Tibial nerve (tissue), 4 donors: Measurements from ENCODE around the gene CPNE2. TPM values are rescaled to one million over a fixed set of nuclear protein-coding genes. Genes with fewer than 3 reads are reported as not detected.
"Not testable (repeated sequence)": the region's sequence is repeated elsewhere in the genome, so short reads cannot be mapped to it uniquely, and the experiment has no call there.

Source experiments
- DNase-seq, 2 donors: peaks; one replicate each; pipeline ENCODE4 v3.0.0-alpha.2; 2019; ENCODE audit warnings: low spot score in 2 of 2
- H3K27ac ChIP-seq, 4 donors: fragments of 200-600 bp; sonication (generic) in 3 of 4; one replicate each; pipeline ENCODE4 v1.5.1; 2017 to 2019; ENCODE audit warnings: mild to moderate bottlenecking in 1 of 4
- H3K27me3 ChIP-seq, 2 donors: fragments of 200-600 bp; sonication (generic) in 1 of 2; one replicate each; pipeline versions ENCODE4 v1.5.1 to v1.6.0; 2017 to 2019
- H3K36me3 ChIP-seq, 3 donors: fragments of 200-600 bp; sonication (generic); one replicate each; pipeline ENCODE4 v1.5.1; 2018 to 2019
- H3K4me1 ChIP-seq, 4 donors: fragments of 200-600 bp; sonication (generic) in 3 of 4; one replicate each; pipeline ENCODE4 v1.5.1; 2017 to 2019
- H3K4me3 ChIP-seq, 4 donors: fragments of 200-600 bp; sonication (generic) in 3 of 4; one replicate each; pipeline ENCODE4 v1.5.1; 2017 to 2019; ENCODE audit warnings: mild to moderate bottlenecking in 1 of 4, moderate library complexity in 1 of 4
- H3K9me3 ChIP-seq, 4 donors: fragments of 200-600 bp; sonication (generic) in 3 of 4; one replicate each; pipeline ENCODE4 v1.5.1; 2017 to 2019
- EP300 ChIP-seq, 2 donors: sonication (generic); formaldehyde crosslinking; IDR thresholded peaks; one replicate each; pipeline ENCODE4 v1.6.1; 2017; ENCODE audit warnings: antibody characterized with exemption in 2 of 2, mild to moderate bottlenecking in 1 of 2
- POLR2A ChIP-seq, 2 donors: fragments of 450-650 bp; IDR thresholded peaks; one replicate each; pipeline ENCODE4 v1.6.1; 2017; ENCODE audit warnings: antibody characterized with exemption in 2 of 2, mild to moderate bottlenecking in 2 of 2, moderate library complexity in 2 of 2
- WGBS, 2 donors: methylation state at CpG; one replicate each; pipeline ENCODE4 v1.1.5; 2018; 5-methylcytosine and 5-hydroxymethylcytosine counted together
- total RNA-seq, 4 donors: library from RNA; depleted of rRNA; stranded (reverse); fragments of >200 nt; gene quantifications; one replicate each; pipeline ENCODE4 v1.1.0, GENCODE V29; 2016
- TF ChIP-seq, protein P1 (sequence below), 5 experiments: fragments of 200-600 bp in 3 of 5; fragments of 450-650 bp in 2 of 5; sonication (generic) in 3 of 5; IDR thresholded peaks; one replicate each; pipeline ENCODE4 v1.5.1; 2016 to 2019; ENCODE audit warnings: antibody characterized with exemption in 5 of 5, mild to moderate bottlenecking in 3 of 5, moderate library complexity in 2 of 5

The CPNE2 gene
- total RNA-seq, 4 donors from 2014 or later: 32.7 to 58.8 (median 46.0) TPM

DNA sequence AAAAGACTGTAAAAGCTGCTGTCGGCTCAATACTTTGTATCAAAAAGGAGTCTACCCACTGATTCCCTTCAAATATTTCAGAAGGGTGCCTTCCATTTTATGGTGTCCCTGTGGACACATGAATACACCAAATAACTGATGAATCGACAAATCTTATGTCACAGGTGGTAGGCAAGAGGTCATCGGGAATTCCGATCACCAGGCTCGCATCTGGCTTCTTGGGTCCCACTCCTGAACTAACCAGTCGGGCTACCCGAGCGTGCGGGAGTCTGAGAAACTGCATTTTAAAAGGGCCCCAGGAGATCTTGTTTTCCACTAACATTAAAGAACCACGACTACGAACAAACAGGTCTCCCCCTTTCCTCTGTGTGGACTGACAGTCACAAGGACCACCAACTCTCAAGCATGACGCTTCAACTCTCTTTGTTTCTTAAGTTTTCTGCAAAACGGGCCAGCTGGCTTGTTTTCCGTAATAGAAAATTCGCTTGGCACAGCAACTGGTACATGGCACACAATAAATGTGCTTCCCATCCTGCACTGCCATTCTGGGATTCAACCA, 92.6 kb downstream of the CPNE2 start:
- peak overlapping the region; percentile 63 to 100 (median 88) for H3K4me3 ChIP-seq
- 23 to 26% methylated on average over 15 of the region's 15 CpGs for WGBS, 2 donors
- no peaks in the 10 kb centered on the region for H3K9me3 ChIP-seq
- no peak for DNase-seq
- no peaks in the 10 kb centered on the region for H3K36me3 ChIP-seq
- H3K4me1 ChIP-seq: peaks cover 0 to 45% (median 14%) of the 10 kb centered on the region in 4 donors
- H3K27ac ChIP-seq: peak overlapping the region; percentile 43 to 98 (median 92)
- H3K27me3 ChIP-seq: no peaks in the 10 kb centered on the region
- TF ChIP-seq POLR2A (IDR thresholded peaks at IDR 0.05) (no peak), EP300 (IDR thresholded peaks at IDR 0.05) (no peak)
- TF ChIP-seq, protein P1, sequence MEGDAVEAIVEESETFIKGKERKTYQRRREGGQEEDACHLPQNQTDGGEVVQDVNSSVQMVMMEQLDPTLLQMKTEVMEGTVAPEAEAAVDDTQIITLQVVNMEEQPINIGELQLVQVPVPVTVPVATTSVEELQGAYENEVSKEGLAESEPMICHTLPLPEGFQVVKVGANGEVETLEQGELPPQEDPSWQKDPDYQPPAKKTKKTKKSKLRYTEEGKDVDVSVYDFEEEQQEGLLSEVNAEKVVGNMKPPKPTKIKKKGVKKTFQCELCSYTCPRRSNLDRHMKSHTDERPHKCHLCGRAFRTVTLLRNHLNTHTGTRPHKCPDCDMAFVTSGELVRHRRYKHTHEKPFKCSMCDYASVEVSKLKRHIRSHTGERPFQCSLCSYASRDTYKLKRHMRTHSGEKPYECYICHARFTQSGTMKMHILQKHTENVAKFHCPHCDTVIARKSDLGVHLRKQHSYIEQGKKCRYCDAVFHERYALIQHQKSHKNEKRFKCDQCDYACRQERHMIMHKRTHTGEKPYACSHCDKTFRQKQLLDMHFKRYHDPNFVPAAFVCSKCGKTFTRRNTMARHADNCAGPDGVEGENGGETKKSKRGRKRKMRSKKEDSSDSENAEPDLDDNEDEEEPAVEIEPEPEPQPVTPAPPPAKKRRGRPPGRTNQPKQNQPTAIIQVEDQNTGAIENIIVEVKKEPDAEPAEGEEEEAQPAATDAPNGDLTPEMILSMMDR (IDR thresholded peaks at IDR 0.05): no peak

DNA sequence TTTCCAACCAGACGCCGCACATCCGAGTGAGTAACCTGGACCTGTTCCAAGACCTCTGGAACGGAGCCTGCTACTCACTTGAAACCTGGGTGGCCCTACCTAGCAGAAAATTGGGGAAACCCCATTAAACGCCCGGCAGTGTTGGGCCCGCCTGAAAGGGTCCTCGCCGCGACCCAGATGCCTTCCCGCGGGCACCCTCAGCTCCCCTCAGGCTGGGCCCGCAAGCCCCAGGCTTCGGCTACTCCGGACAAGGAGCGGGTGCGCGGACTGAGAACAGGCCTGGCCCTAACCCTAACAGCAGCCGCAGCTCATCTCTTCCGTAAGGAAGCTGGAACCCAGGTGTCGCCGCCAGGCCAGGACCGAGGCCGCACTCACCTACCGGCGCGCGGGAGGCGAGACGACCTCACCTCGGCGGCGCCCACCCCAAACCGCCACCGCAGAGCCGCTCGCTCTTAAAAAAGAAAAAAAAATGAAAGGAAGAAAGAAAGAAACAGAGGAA, 93.1 kb downstream of the CPNE2 start:
- Histone ChIP-seq H3K27ac (peak overlapping the region; percentile 43 to 98 (median 92)), H3K4me1 (peaks cover 0 to 47% (median 17%) of the 10 kb centered on the region in 4 donors), H3K27me3 (no peaks in the 10 kb centered on the region), H3K36me3 (no peaks in the 10 kb centered on the region), H3K9me3 (no peaks in the 10 kb centered on the region), H3K4me3 (peak overlapping the region; percentile 63 to 100 (median 88))
- 0% methylated on average over 30 to 35 of the region's 37 CpGs for WGBS, 2 donors
- DNase-seq: peak in 1 of 2 donors; percentile 64
- TF ChIP-seq EP300 (IDR thresholded peaks at IDR 0.05) (no peak), POLR2A (IDR thresholded peaks at IDR 0.05) (no peak)
- TF ChIP-seq, protein P1 (IDR thresholded peaks at IDR 0.05): no peak

DNA sequence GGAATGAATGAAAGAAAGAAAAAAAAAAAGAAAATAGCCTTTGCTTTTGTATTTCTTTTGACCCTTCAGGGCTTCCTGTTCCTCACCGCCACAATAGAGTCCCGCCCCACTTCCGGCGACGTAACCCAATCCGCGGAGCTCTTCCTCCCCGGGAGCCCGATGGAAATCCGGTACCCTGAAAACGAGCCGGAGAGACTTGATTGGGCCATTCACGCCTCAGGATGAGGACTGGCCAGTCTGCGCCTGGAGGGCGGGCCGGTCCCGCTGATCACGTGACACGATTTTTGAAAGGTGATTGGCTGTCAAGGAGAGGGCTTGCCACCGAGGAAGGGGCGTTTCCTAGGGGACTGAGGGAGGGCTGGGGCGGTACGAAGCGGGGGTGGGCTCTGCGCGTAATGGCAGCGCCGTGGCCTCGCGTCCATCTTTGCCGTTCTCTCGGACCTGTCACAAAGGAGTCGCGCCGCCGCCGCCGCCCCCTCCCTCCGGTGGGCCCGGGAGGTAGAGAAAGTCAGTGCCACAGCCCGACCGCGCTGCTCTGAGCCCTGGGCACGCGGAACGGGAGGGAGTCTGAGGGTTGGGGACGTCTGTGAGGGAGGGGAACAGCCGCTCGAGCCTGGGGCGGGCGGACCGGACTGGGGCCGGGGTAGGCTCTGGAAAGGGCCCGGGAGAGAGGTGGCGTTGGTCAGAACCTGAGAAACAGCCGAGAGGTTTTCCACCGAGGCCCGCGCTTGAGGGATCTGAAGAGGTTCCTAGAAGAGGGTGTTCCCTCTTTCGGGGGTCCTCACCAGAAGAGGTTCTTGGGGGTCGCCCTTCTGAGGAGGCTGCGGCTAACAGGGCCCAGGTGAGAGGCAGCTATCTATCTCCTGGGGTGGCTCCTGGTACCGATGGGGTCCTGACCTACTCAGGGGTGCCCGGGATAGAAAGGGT, 93.8 kb downstream of the CPNE2 start, which contains the start of the genes PSME3IP1 and RSPRY1:
Gene PSME3IP1, minus strand, starts transcription at position 95 of the 927 bp plus-strand sequence. CDS start 12,185 bp downstream, outside the sequence.
Gene RSPRY1, plus strand, starts transcription at position 385 of the 927 bp plus-strand sequence. CDS start 18,330 bp downstream, outside the sequence.
- 0 to 1% methylated on average over 46 to 62 of the region's 64 CpGs for WGBS, 2 donors
- no peaks in the 10 kb centered on the region for H3K36me3 ChIP-seq
- H3K4me3 ChIP-seq: peak within 1 kb of the TSS; percentile 63 to 100 (median 98)
- H3K27me3 ChIP-seq: no peaks in the 10 kb centered on the region
- peak; percentile 96 to 99 for DNase-seq
- peak within 1 kb of the TSS; percentile 71 to 99 (median 97) for H3K27ac ChIP-seq
- H3K4me1 ChIP-seq: peaks cover 0 to 54% (median 23%) of the 10 kb centered on the region in 4 donors
- TF ChIP-seq EP300 (IDR thresholded peaks at IDR 0.05) (peak; percentile 70 to 92), POLR2A (IDR thresholded peaks at IDR 0.05) (peak; percentile 66 to 88)
- TF ChIP-seq, protein P1 (IDR thresholded peaks at IDR 0.05): peak in 1 of 5 experiments; percentile 12
- H3K9me3 ChIP-seq: no peaks in the 10 kb centered on the region

DNA sequence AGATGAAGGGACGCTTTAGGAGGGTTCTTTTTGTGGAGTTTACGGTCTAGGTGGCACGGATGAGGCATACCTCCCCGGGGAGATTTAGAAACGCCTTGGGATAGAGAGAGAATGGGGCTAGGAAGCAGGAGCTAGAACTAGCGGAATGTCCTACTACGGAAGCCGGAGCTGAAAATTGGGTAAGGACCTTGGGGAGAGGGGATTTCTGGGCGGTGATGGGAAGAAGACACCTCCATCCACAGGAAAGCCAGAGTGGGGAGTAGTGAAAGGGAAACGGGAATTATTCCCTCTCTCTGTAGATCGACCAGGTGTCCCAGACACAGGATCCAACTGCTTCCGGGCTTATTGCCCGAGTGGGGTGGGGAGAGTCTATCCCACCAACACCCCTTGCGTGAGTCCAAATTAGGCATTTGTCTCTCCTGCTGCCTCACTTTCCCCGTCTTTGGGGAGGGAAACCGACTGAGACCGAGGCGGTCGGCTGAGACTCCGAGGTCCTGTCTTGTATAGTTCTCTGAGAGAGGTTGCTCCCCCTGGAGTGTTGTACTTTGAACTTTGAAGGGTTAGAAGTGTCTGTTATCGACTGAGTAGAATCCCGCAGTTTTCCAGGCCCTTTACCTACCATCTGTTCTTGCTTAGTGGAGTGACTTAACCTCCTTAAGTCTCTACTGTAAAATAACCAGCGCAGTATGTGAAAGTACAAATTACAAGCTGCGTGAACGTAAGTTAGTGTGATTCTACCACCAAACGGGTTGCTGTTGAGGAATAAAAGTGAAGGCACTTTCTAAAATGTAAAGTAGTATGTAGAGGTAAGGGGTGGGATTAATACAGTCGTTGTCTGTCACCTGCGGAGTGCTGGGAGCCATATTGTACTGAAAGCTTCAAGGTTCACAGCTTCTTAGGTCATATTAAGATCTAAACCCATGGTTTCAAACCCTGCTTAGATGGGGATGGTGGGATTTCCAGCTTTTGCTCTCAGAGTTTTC, 94.8 kb downstream of the CPNE2 start:
- Histone ChIP-seq H3K27me3 (no peaks in the 10 kb centered on the region), H3K4me3 (peak overlapping the region; percentile 63 to 100 (median 98)), H3K36me3 (no peaks in the 10 kb centered on the region), H3K9me3 (no peaks in the 10 kb centered on the region), H3K27ac (peak overlapping the region; percentile 71 to 99 (median 97)), H3K4me1 (peaks cover 0 to 63% (median 29%) of the 10 kb centered on the region in 4 donors)
- TF ChIP-seq POLR2A (IDR thresholded peaks at IDR 0.05) (no peak), EP300 (IDR thresholded peaks at IDR 0.05) (no peak)
- TF ChIP-seq, protein P1 (IDR thresholded peaks at IDR 0.05): no peak
- no peak for DNase-seq
- WGBS, 2 donors: 1% methylated on average over 28 of the region's 28 CpGs

DNA sequence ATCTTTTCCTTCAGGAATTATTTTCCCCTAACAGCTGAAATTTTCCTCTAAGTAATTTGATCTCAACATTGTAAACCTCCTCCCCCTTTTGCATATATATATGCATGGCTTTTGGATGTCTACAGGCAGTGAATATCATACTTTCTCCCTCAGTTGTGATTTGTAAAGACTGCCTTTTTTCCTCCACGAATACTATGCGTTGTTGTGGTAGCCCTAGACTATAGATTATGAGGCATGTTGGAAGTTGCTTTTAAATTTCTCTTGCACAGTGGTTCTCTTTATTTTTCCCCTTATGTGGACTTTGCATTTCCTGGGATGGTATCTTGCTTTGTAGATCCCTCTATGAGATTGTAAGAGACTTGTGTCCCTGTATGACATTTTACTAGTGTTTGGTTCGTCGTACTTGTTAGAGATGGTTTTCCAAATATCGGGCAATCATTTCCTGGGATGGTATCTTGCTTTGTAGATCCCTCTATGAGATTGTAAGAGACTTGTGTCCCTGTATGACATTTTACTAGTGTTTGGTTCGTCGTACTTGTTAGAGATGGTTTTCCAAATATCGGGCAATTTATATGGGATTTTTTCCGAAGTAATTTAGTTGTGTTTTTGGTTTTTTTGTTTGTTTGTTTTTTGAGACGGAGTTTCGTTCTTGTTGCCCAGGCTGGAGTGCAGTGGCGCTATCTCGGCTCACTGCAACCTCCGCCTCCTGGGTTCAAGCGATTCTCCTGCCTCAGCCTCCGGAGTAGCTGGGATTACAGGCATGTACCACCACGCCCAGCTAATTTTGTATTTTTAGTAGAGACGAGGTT, 95.7 kb downstream of the CPNE2 start:
- Histone ChIP-seq H3K4me1 (peaks cover 0 to 72% (median 30%) of the 10 kb centered on the region in 4 donors), H3K4me3 (peak overlapping the region in 3 of 4 donors; percentile 98 to 100 (median 98)), H3K27ac (peak overlapping the region in 3 of 4 donors; percentile 96 to 99 (median 98))
- not testable (repeated sequence) for H3K9me3 ChIP-seq, H3K36me3 ChIP-seq, DNase-seq, H3K27me3 ChIP-seq
- 74 to 81% methylated on average over 18 of the region's 18 CpGs for WGBS, 2 donors
